Activated naive CD4-positive, alpha-beta T cell treated with anti-CD3 and anti-CD28 coated beads for 36 hours (primary cell): ENCODE results near the gene ZP1. TPM values are rescaled to one million over a fixed set of nuclear protein-coding genes. Genes with fewer than 3 reads are reported as not detected.

Experiments used
- CTCF ChIA-PET: fragments of 350-600 bp; sonication (Branson Sonifier 250); formaldehyde crosslinking; loops from one replicate; lab custom pipeline; 2021; ENCODE audit warnings: antibody characterized with exemption; lab: Charles Lee
- DNase-seq: peaks from one replicate; pipeline ENCODE4 v3.0.0-alpha.2; 2020
- H3K27ac Mint-ChIP-seq: one replicate; pipeline ENCODE4 v1.8.0; 2021; ENCODE audit warnings: mild to moderate bottlenecking, mixed read lengths
- H3K27me3 Mint-ChIP-seq: one replicate; pipeline ENCODE4 v1.8.0; 2021; ENCODE audit warnings: low read depth, mixed read lengths
- H3K36me3 Mint-ChIP-seq: one replicate; pipeline ENCODE4 v1.8.0; 2021; ENCODE audit warnings: low read depth, mixed read lengths
- H3K4me1 Mint-ChIP-seq: one replicate; pipeline ENCODE4 v1.8.0; 2021; ENCODE audit warnings: low read depth, mixed read lengths
- H3K4me3 Mint-ChIP-seq: one replicate; pipeline ENCODE4 v1.8.0; 2021; ENCODE audit warnings: mild to moderate bottlenecking, moderate library complexity, mixed read lengths
- H3K9me3 Mint-ChIP-seq: one replicate; pipeline ENCODE4 v1.8.0; 2021; ENCODE audit warnings: mixed read lengths
- intact Hi-C: fragments of 100-400 bp; cut with micrococcal nuclease; formaldehyde crosslinking; loops from one replicate; pipeline ENCODE4 v1.15.1; 2023
- total RNA-seq, 2 experiments: library from RNA; stranded (reverse); gene quantifications; one replicate each; pipeline ENCODE4 v1.2.3, GENCODE V29; 2021

The ZP1 gene
- total RNA-seq, 2 experiments from 2014 or later = not detected

DNA sequence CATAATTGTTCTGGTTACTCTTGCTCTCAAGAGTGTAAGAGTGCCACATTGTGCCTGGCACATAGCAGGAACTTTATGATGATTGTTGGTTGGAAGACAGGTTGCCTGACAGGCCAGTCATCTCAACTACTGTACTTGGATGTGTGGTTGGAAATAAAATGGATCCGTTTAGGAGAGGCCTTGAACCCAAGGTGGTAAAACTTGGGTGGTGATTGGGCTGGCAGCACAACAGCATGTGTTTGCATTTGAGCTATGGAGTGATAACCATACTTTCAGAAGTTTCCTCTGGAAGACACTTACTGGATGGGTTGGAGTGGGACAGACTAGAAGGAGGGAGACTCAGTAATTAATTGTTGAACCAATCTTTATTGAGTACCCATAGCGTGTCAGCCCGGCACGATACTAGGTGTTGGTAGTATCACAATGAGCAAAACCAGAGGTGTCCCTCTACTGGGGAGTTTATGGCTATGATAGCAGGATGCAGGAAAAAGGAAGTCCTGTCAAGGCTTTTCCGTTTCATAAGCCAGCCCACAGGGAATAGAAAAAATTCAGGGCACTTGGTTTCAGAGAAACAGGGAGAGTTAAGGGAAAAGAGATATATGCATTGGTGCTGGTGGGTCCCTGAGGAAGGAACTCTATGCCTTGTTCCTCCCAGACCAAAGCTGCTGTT is 43.5 kb downstream of the ZP1 start:
- Mint-ChIP-seq H3K4me1 (peaks cover 47% of the 10 kb centered on the region), H3K36me3 (peaks cover 4% of the 10 kb centered on the region)
- CTCF ChIA-PET = interaction anchor here (0.7 to 9.4 kb wide), 3 partner anchors 8 to 411 kb away, joined by 3 to 82 read pairs (median 6); partner anchors contain the start of gene PRPF19

DNA sequence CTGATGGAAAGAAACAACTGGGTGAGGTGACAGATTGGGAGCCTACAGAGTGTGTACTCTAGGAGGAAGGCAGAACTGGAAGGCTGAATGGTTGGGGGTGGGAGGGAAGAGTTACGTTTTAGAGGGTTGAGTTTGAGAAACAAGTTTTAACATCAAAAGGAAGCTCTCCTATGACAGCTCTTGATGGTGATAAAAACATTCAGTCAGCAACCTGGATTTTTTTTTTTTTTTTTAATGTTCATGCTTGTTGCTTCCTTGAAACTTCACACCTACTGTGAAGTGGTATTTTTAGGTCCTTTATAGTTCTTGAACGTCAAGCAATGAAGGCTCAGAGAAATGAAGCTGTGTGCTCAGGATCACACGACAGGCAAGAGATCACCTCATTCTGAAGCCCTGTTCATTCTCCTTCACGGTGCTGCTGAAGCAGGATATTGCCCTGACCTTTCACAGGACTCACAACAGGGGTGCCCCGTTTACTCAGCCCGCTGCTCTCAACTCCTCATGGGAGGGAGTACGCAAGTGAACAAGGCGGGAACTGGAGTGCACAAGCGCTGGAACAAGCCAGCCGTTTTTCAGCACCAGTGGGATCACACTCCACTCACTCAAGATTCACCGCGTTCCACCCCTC is 45.0 kb downstream of the ZP1 start:
- peaks cover 9% of the 10 kb centered on the region for H3K36me3 Mint-ChIP-seq
- H3K9me3 Mint-ChIP-seq = peaks cover 2% of the 10 kb centered on the region
- intact Hi-C loops = no loop called here
- H3K4me1 Mint-ChIP-seq = peaks cover 52% of the 10 kb centered on the region
- peak overlapping the region; percentile 89 for H3K27ac Mint-ChIP-seq
- H3K27me3 Mint-ChIP-seq = no peaks in the 10 kb centered on the region
- CTCF ChIA-PET = interaction anchor here (0.6 to 9.4 kb wide), 6 partner anchors 10 to 275 kb away, joined by 3 to 82 read pairs (median 7); partner anchors contain the start of gene PRPF19
- peak; percentile 69 for DNase-seq
- peak overlapping the region; percentile 42 for H3K4me3 Mint-ChIP-seq

More for the DNA sequence above, 43.5 kb downstream of the ZP1 start:
- DNase-seq = no peak
- Mint-ChIP-seq H3K9me3 (peaks cover 2% of the 10 kb centered on the region), H3K27ac (no peak overlapping the region), H3K4me3 (no peak overlapping the region), H3K27me3 (no peaks in the 10 kb centered on the region)
- intact Hi-C loops = no loop called here

DNA sequence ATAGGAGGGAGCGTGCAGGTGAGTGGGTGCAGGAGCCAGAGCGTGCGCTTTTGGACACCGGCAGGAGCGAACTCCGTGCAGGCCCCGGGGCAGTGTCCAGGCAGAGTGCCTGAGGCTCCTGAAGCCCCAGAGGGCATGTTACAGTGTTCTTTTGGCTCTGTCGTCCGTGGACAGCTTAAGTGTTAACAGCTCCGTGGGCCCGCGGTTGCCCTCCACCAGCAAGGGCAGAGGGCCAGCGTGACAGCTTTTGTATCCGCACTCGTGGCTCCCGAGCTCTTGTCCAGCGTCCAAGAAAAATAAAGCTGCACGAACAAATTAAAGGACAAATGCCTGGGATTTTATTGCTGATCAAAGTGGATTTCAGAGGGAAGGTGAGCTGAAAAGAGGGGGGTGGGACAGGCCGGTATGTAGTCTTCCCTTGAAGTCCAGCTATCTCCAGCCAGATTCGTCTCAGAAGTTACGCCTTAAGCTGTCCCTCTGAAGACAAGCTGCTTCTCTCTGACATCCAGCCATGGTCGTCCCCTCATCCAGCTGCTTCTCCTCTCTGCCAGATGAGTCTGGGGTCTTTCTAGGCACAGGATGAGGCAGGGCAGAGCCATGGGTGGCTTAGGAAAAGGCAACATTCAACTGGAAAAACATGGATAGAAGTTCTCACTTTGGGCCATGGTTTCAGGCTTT is 45.6 kb downstream of the ZP1 start:
- H3K36me3 Mint-ChIP-seq = peaks cover 10% of the 10 kb centered on the region
- DNase-seq = no peak
- intact Hi-C loops = loop anchor here (1.0 kb wide), 1 partner anchor 248 kb away; the partner anchor contains the start of gene VPS37C
- CTCF ChIA-PET = interaction anchor here (0.6 to 9.4 kb wide), 6 partner anchors 10 to 275 kb away, joined by 3 to 82 read pairs (median 7); partner anchors contain the start of genes PRPF19 and TMEM132A
- H3K27ac Mint-ChIP-seq = peak overlapping the region; percentile 95
- H3K9me3 Mint-ChIP-seq = peaks cover 2% of the 10 kb centered on the region
- peaks cover 52% of the 10 kb centered on the region for H3K4me1 Mint-ChIP-seq
- peak overlapping the region; percentile 94 for H3K4me3 Mint-ChIP-seq
- H3K27me3 Mint-ChIP-seq = no peaks in the 10 kb centered on the region

DNA sequence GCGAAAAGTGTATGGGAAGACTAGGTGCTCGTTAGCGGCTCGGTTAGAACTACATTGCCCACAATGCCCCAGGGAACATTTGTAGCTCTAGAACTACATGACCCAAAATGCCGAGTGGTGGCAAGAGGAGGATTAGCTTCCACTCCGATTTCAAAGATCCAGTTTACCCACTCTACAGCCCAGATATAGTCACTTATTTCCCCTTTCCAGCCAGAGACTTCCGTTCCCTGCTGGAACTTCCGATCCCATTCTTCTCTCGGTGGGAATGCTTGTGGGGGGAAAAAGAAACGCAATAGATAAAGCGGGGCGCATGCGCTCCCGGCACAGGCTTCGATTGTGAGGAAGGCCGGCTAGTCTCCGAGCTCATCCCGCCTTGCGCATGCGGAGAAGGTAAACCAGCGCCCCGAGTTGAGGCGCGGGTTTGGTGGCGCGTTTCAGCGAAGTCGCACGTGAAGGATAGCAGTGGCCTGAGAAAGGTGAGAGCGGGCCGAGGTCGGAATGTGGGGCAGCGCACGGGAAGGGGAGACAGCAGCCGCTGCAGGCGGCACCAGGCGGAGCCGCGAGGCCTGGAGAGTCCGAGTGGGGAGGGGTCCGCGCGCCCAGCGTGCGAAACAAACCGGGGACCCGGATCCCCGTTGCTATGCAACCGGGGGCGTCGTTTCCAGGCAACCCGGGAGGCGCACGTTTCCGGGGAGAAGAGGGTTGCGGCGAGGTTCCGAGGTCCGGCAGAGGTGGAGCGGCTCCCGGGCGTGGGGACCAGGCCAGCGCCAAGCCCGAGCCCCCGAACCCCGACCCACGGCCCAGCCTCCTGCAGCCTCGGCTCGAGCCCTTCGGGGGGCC is 46.7 kb downstream of the ZP1 start, which contains the start of gene TMEM109:
TSS of gene TMEM109 (plus strand) at position 366 of the 840 bp plus-strand sequence. CDS start 5,536 bp downstream, outside the sequence.
- Mint-ChIP-seq H3K36me3 (peaks cover 10% of the 10 kb centered on the region), H3K27me3 (no peaks in the 10 kb centered on the region), H3K27ac (peak within 1 kb of the TSS; percentile 95), H3K4me1 (peaks cover 62% of the 10 kb centered on the region), H3K9me3 (peaks cover 2% of the 10 kb centered on the region), H3K4me3 (peak within 1 kb of the TSS; percentile 94)
- DNase-seq = peak; percentile 89
- CTCF ChIA-PET = interaction anchor here (0.6 to 9.4 kb wide), 7 partner anchors 10 to 274 kb away, joined by 3 to 82 read pairs (median 10); partner anchors contain the start of genes PRPF19 and TMEM132A
- intact Hi-C loops = loop anchor here (1.0 to 2.0 kb wide), 6 partner anchors 39 to 419 kb away; partner anchors contain the start of genes CD5, DDB1, SLC15A3 and TKFC

DNA sequence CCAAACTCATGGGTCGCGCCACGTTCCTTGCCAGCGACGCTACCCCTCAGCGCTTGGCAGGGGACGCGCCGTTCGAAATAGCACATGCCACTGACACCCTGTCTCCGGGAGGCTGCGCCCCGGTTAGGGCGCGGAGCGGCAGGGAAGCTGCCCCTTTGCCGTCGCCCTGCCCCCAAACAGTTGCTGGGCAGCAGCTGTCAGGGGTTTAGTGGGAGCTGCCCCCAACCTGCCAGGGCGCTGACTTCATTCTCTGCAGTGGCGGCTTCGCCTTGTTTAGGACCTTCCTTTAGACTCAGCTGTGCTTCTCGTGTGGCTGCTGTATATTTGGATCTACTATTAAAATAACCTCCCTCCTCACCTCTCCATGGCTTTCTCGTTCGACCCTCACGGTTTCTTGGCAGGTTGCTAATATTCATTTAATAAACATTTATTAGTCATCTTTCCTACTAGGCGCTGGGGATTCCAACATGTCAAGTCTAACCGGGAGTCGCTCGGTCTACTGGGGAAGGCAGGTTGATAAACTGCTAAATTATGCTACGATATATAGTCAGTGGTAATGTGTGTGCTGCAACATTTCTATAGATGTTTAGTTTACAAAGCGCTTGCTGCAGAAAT is 47.4 kb downstream of the ZP1 start:
- intact Hi-C loops = loop anchor here (1.0 to 2.0 kb wide), 12 partner anchors 8 to 418 kb away; partner anchors contain the start of genes CD5, DDB1, PRPF19 and SLC15A3
- CTCF ChIA-PET = interaction anchor here (0.6 to 9.4 kb wide), 17 partner anchors 9 to 532 kb away, joined by 3 to 82 read pairs (median 4); partner anchors contain the start of genes PRPF19 and TMEM132A
- Mint-ChIP-seq H3K36me3 (peaks cover 16% of the 10 kb centered on the region), H3K27me3 (no peaks in the 10 kb centered on the region), H3K4me3 (peak overlapping the region; percentile 94), H3K9me3 (no peaks in the 10 kb centered on the region), H3K27ac (peak overlapping the region; percentile 79), H3K4me1 (peaks cover 69% of the 10 kb centered on the region)
- DNase-seq = peak; percentile 46

DNA sequence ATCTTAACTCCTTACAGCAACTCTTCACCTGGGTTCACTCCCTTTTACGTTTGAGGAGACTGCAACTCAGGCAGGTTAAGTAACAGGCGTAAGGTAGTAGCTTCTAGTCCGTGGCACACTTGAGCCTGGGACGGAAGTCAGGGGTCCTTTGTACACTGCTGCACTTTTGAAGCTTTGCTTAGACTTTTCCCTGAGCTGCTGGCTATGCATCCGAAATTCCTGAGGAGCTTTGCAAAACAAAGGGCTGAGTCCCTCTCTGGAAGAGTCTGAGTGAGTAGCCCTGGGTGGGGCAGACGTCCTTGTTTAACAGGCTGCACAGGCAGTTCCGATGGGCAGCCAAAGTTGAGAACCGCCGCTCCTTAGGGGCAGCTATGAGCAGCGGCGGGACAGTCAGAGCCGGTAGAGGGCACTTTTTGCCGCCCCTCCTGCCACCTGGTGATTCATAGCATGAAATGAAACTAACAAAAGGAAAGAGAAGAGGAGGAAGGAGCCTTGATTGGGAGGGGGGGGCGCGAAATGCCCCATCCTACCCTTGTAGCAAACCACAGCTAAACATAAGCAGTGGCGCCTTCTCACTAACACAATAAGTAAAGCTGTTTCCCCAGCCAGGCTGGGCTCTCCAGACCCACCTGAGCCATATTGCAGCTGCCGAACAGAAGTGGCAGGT is 48.0 kb downstream of the ZP1 start:
- intact Hi-C loops = loop anchor here (1.0 to 2.0 kb wide), 12 partner anchors 9 to 417 kb away; partner anchors contain the start of genes CD5, DDB1, PRPF19 and SLC15A3
- Mint-ChIP-seq H3K36me3 (peaks cover 20% of the 10 kb centered on the region), H3K27me3 (no peaks in the 10 kb centered on the region), H3K27ac (peak overlapping the region; percentile 79), H3K4me3 (peak overlapping the region; percentile 94), H3K4me1 (peaks cover 70% of the 10 kb centered on the region), H3K9me3 (no peaks in the 10 kb centered on the region)
- CTCF ChIA-PET = interaction anchor here (0.6 to 9.4 kb wide), 18 partner anchors 9 to 531 kb away, joined by 3 to 82 read pairs (median 4); partner anchors contain the start of genes PRPF19 and TMEM132A
- DNase-seq = peak; percentile 88

DNA sequence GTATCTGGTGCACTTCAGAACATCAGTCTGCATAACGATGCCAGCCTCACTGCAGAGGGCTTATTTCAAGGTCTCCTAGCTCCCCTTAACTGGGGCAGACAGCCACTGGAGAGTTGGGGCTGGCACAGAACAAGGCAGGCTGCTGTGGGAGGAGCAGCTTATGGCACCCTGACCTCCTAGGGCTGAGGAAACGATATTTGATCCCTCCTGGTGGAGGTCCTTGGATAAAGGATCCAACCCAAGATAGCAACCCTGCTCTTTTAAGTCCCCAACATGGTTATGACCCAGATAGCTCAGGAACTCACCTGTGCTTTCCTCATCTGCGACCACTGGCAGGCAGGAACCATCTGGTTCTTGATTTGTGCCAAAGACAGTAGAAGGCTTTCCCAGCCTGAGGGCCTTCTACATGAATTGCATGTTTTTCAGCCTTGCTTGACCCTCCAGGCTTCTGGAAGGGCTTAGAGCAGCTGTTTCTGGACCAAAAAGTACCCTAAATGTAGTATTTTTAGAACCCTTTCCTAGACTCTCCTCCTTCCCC is 49.4 kb downstream of the ZP1 start:
- H3K4me1 Mint-ChIP-seq = peaks cover 57% of the 10 kb centered on the region
- CTCF ChIA-PET = interaction anchor here (1.3 to 9.4 kb wide), 2 partner anchors 14 to 86 kb away, joined by 6 to 82 read pairs; partner anchors contain the start of gene PRPF19
- no peak overlapping the region for H3K27ac Mint-ChIP-seq
- H3K9me3 Mint-ChIP-seq = no peaks in the 10 kb centered on the region
- intact Hi-C loops = no loop called here
- no peak overlapping the region for H3K4me3 Mint-ChIP-seq
- no peak for DNase-seq
- no peaks in the 10 kb centered on the region for H3K27me3 Mint-ChIP-seq
- peaks cover 32% of the 10 kb centered on the region for H3K36me3 Mint-ChIP-seq

DNA sequence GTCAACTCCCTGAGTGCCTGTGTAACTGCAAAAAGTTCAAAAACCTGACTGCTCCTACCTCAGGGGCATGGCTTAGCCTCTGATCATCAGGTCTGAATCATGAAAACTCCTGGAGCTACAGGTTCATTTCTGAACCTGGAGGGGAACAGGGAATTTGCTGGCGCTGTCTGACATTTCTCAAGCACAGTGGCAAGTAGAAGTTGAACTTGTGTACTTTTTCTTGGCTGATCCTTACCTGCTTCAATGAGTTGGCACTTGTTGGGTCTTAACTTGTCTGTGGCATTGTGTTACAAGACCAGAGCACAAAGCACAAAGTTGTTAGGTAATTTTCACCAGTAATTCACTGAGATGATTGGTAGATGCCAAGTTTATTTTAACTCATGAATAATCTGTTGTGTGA is 49.9 kb downstream of the ZP1 start:
- Mint-ChIP-seq H3K27me3 (no peaks in the 10 kb centered on the region), H3K27ac (no peak overlapping the region), H3K4me3 (no peak overlapping the region), H3K36me3 (peaks cover 35% of the 10 kb centered on the region), H3K4me1 (peaks cover 52% of the 10 kb centered on the region), H3K9me3 (no peaks in the 10 kb centered on the region)
- CTCF ChIA-PET = interaction anchor here (1.3 to 9.4 kb wide), 2 partner anchors 15 to 86 kb away, joined by 6 to 82 read pairs; partner anchors contain the start of gene PRPF19
- intact Hi-C loops = no loop called here
- DNase-seq = no peak

DNA sequence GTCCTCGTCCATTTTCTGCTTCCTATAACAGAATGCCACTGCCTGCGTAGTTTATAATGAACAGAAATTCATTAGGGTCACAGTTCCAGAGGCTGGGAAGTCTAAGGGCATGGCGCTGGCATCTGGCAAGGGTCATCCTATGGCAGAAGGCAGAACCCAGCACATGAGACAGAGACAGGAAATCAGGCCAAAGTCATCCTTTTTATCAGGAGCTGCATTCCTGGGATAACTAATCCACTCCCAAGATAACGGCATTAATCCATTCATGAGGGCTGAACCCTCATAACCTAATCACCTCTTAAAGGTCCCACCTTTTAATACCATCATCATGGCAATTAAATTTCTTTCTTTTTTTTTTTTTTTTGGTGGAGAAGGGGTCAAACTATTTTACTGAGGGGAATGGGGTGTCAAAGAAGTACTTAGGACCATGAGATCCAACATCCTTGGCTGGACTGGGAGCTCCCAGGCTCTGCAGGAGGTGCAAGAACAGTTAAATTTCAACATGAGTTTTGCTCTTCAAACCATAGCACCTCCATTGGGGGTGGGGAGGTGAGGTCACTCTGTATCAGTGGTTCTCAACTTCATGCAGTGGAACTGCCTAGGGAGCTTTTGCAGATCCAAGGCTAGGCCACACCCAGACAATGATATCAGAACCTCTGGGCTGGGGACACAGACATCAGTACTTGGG is 51.1 kb downstream of the ZP1 start:
- H3K4me1 Mint-ChIP-seq = peaks cover 41% of the 10 kb centered on the region
- no peaks in the 10 kb centered on the region for H3K27me3 Mint-ChIP-seq
- H3K36me3 Mint-ChIP-seq = peaks cover 45% of the 10 kb centered on the region
- H3K9me3 Mint-ChIP-seq = no peaks in the 10 kb centered on the region
- peak; percentile 26 for DNase-seq
- no peak overlapping the region for H3K4me3 Mint-ChIP-seq
- H3K27ac Mint-ChIP-seq = no peak overlapping the region
- intact Hi-C loops = no loop called here
- CTCF ChIA-PET = interaction anchor here (0.7 to 9.4 kb wide), 3 partner anchors 16 to 130 kb away, joined by 3 to 82 read pairs (median 4); partner anchors contain the start of gene PRPF19

DNA sequence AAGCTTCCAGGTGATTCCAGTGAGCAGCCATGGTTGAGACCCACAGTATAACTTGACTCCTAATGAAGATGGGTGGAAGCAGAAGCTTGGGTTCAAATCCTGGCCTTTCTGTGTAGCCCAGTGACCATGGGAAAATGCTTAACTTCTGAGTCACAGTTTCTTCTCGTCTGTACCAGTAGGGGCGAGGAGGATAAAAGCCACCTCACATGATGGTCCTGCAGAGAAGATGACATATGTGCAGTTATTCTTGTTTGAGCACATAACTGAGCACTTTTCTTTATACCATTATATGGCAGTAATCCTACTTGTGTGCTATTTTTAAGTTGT is 51.6 kb downstream of the ZP1 start:
- intact Hi-C loops = no loop called here
- Mint-ChIP-seq H3K27me3 (no peaks in the 10 kb centered on the region), H3K36me3 (peaks cover 45% of the 10 kb centered on the region), H3K27ac (no peak overlapping the region), H3K4me3 (no peak overlapping the region), H3K4me1 (peaks cover 39% of the 10 kb centered on the region), H3K9me3 (no peaks in the 10 kb centered on the region)
- DNase-seq = no peak
- CTCF ChIA-PET = interaction anchor here (0.7 to 9.4 kb wide), 3 partner anchors 16 to 130 kb away, joined by 3 to 82 read pairs (median 4); partner anchors contain the start of gene PRPF19
